Endothelial cell (in vitro differentiated cells): ENCODE data around the gene NFATC2. TPM values are rescaled to one million over a fixed set of nuclear protein-coding genes. Genes with fewer than 3 reads are reported as not detected.
"Not testable (repeated sequence)": the region's sequence is repeated elsewhere in the genome, so short reads cannot be mapped to it uniquely, and the experiment has no call there.

Source experiments
- DNase-seq: peaks from one replicate; pipeline ENCODE4 v3.0.0; 2021; ENCODE audit warnings: low spot score
- H3K27ac Mint-ChIP-seq: one replicate; pipeline ENCODE4 v1.8.0; 2021; ENCODE audit warnings: mixed read lengths, inconsistent platforms; ENCODE audit not compliant: unreplicated experiment
- H3K27me3 Mint-ChIP-seq: one replicate; pipeline ENCODE4 v1.8.0; 2021; ENCODE audit warnings: mild to moderate bottlenecking, moderate library complexity, mixed read lengths, inconsistent platforms; ENCODE audit not compliant: unreplicated experiment
- H3K36me3 Mint-ChIP-seq: one replicate; pipeline ENCODE4 v1.8.0; 2021; ENCODE audit warnings: mild to moderate bottlenecking, low read depth, mixed read lengths, inconsistent platforms; ENCODE audit not compliant: unreplicated experiment
- H3K4me1 Mint-ChIP-seq: one replicate; pipeline ENCODE4 v1.8.0; 2021; ENCODE audit warnings: mild to moderate bottlenecking, mixed read lengths, inconsistent platforms; ENCODE audit not compliant: unreplicated experiment
- H3K4me3 Mint-ChIP-seq: one replicate; pipeline ENCODE4 v1.8.0; 2021; ENCODE audit warnings: mild to moderate bottlenecking, mixed read lengths, inconsistent platforms; ENCODE audit not compliant: unreplicated experiment
- H3K9me3 Mint-ChIP-seq: one replicate; pipeline ENCODE4 v1.8.0; 2021; ENCODE audit warnings: mixed read lengths, inconsistent platforms; ENCODE audit not compliant: unreplicated experiment
- total RNA-seq: library from RNA; stranded (reverse); fragmentation: NEBNext Ultra II Directional; extraction: Animal tissue kit (Norgen Biotek cat#: 25700); gene quantifications from one replicate; pipeline ENCODE4 v1.2.1, GENCODE V29; 2021; ENCODE audit not compliant: unreplicated experiment
- TF ChIP-seq, protein P1 (sequence below): fragments of 200-600 bp; sonication (generic); IDR thresholded peaks from one replicate; pipeline ENCODE4 v1.5.0; 2021; ENCODE audit warnings: antibody characterized with exemption; ENCODE audit not compliant: unreplicated experiment

NFATC2 gene
- total RNA-seq, 1 donor from 2014 or later = 3.5 TPM

DNA sequence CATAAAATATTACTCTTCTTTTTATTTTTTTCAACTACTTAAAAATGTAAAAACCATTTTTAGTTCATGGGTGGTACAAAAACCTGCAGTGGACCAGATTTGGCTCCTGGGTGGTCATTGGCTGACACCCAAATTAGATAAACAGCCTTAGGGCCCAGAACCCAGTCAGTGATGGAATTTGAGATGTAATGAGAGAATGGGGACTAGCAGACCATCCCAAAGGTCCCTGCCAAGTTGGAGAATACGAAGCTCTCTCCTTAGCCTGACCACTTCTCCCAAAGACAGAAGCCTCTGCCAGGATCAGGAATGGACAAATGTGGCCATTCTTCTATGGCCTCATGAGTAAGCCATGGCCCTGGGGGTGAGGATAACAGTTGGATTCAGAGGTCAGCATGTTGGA is 194.7 kb downstream of the NFATC2 start:
- Mint-ChIP-seq H3K27ac (no peak overlapping the region), H3K36me3 (no peaks in the 10 kb centered on the region), H3K27me3 (peaks cover 4% of the 10 kb centered on the region), H3K9me3 (no peaks in the 10 kb centered on the region), H3K4me1 (no peaks in the 10 kb centered on the region), H3K4me3 (no peak overlapping the region)
- TF ChIP-seq, protein P1, sequence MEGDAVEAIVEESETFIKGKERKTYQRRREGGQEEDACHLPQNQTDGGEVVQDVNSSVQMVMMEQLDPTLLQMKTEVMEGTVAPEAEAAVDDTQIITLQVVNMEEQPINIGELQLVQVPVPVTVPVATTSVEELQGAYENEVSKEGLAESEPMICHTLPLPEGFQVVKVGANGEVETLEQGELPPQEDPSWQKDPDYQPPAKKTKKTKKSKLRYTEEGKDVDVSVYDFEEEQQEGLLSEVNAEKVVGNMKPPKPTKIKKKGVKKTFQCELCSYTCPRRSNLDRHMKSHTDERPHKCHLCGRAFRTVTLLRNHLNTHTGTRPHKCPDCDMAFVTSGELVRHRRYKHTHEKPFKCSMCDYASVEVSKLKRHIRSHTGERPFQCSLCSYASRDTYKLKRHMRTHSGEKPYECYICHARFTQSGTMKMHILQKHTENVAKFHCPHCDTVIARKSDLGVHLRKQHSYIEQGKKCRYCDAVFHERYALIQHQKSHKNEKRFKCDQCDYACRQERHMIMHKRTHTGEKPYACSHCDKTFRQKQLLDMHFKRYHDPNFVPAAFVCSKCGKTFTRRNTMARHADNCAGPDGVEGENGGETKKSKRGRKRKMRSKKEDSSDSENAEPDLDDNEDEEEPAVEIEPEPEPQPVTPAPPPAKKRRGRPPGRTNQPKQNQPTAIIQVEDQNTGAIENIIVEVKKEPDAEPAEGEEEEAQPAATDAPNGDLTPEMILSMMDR = no peak
- no peak for DNase-seq

DNA sequence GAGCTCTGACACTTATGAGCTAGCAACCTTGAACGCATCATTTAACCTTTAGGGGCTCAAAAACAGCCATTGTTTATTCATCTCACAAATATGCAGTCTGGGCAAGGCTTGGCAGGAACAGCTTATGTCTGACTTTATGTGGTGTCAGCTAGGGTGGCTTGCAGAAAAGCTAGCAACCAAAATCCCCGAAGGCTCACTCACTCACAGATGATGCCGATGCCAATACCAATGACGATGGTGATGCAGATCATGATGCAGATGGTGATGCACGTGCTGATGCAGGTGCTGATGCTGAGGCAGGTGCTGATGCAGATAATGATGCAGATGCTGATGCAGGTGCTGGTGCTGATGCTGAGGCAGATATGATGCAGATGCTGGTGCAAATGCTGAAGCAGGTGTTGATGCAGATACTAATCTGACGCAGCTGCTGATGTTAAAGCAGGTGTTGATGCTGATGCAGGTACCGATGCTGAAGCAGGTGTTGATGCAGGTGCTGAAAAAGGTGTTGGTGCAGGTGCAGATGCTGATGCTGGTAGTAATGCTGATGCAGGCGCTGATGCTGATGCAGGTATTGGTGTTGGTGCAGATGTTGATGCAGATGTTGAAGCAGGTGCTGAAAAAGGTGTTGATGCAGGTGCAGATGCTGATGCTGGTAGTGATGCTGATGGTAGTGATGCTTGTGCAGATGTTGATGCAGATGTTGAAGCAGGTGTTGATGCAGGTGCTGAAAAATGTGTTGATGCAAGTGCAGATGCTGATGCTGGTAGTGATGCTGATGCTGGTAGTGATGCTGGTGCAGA is 195.6 kb downstream of the NFATC2 start:
- H3K27me3 Mint-ChIP-seq = peaks cover 4% of the 10 kb centered on the region
- H3K4me3 Mint-ChIP-seq = no peak overlapping the region
- no peaks in the 10 kb centered on the region for H3K9me3 Mint-ChIP-seq
- no peaks in the 10 kb centered on the region for H3K4me1 Mint-ChIP-seq
- DNase-seq = no peak
- no peak overlapping the region for H3K27ac Mint-ChIP-seq
- TF ChIP-seq, protein P1 = no peak
- H3K36me3 Mint-ChIP-seq = no peaks in the 10 kb centered on the region

DNA sequence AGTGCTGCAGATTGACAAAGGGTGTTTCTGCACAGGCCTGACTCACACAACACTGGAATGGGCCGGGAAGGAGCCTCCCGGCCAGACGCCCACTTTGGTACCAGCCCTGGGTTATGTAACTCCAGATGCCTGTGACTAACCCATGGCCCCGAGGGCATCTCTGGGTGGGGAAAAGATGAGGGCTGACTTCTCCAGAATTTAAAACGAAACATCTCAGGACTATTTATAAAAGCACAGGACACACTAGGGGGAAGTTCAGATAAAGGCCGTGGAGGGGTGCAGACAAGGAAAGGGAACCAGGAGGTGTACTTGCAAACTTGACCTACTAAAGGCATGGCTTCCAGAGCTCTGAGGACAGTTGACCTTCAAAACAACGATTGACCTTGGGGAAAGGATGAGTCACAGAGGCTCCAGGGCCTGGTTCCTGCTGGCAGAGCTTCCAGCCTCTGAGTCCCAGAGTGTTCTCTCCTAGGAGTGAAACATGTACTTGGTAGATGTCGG is 196.9 kb downstream of the NFATC2 start:
- Mint-ChIP-seq H3K27me3 (peaks cover 6% of the 10 kb centered on the region), H3K4me1 (no peaks in the 10 kb centered on the region), H3K4me3 (no peak overlapping the region), H3K9me3 (no peaks in the 10 kb centered on the region), H3K36me3 (no peaks in the 10 kb centered on the region), H3K27ac (no peak overlapping the region)
- TF ChIP-seq, protein P1 = no peak
- no peak for DNase-seq

DNA sequence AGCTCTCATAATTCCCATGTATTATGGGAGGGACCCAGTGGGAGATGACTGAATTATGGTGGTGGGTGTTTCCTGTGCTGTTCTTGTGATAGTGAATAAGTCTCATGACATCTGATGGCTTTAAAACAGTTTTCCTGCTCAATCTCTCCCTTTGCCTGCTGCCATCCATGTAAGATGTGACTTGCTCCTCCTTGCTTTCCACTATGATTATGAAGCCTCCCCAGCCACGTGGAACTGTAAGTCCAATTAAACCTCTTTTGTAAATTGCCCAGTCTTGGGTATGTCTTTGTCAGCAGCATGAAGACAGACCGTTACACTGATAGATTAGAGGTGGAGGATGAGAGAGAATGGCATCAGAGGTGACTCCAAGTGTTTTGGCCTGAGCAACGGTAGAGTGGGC is 198.7 kb downstream of the NFATC2 start:
- not testable (repeated sequence) for H3K36me3 Mint-ChIP-seq, DNase-seq, H3K9me3 Mint-ChIP-seq, H3K4me3 Mint-ChIP-seq, H3K27me3 Mint-ChIP-seq, H3K27ac Mint-ChIP-seq
- peaks cover 15% of the 10 kb centered on the region for H3K4me1 Mint-ChIP-seq

DNA sequence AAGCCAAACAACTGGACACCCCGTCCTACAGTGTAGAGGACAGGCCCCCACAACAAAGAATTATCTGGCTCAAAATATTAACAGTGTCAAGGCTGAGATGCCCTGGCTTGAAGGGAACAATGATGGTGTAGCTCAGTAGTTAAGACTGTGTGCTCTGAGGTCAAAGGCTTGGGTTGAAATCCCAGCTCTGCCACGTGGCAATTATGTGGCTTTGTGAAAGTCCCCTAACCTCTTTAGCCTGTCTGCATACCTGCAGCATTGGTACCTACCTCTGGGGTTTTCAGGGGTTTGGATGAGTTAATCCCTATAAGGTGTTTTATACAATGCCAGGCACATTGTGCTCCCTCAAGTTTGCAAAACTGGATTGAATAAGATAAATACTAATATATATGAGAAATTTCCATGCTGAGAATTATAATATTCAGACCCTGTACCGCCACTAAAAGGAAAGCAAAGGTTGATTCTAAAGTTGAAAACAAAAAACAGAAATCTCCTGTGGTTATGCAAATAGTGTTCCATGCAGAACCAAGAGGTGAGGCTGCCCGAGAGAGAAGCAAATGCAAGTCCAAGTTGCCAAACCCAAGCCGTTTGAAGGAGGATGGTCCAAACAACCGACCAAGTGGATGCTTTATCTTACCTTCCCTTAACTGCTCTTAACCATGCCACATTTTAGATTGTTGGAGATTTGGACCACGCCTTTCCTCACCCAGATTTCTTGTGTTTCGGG is 199.8 kb downstream of the NFATC2 start:
- Mint-ChIP-seq H3K27me3 (peaks cover 6% of the 10 kb centered on the region), H3K27ac (no peak overlapping the region), H3K4me3 (no peak overlapping the region), H3K9me3 (no peaks in the 10 kb centered on the region), H3K36me3 (no peaks in the 10 kb centered on the region), H3K4me1 (peaks cover 15% of the 10 kb centered on the region)
- no peak for DNase-seq
- TF ChIP-seq, protein P1 = no peak
